HEK293T (cell line): Measurements from ENCODE around the gene ZDHHC4.
"Not testable (repeated sequence)": the region's sequence is repeated elsewhere in the genome, so short reads cannot be mapped to it uniquely, and the experiment has no call there.

ENCODE experiments used
- CTCF ChIA-PET: fragments of 350-600 bp; formaldehyde crosslinking; extraction: SDS; loops from one replicate; lab custom pipeline; 2021; ENCODE audit warnings: antibody characterized with exemption, inconsistent platforms; lab: Yijun Ruan, JAX
- POLR2A ChIA-PET: fragments of 350-600 bp; formaldehyde crosslinking; extraction: SDS; loops from one replicate; lab custom pipeline; 2020; ENCODE audit warnings: antibody characterized with exemption, inconsistent platforms; lab: Yijun Ruan, JAX
- DNase-seq: peaks from one replicate; pipeline ENCODE4 v3.0.0; 2012; ENCODE audit warnings: mixed read lengths; ENCODE audit errors: extremely low spot score
- ARNT ChIP-seq: fragments of 450-650 bp; IDR thresholded peaks from 2 replicates; pipeline ENCODE4 v1.6.1; 2017; ENCODE audit warnings: mild to moderate bottlenecking
- BHLHE40 ChIP-seq: fragments of 450-650 bp; IDR thresholded peaks from 2 replicates; pipeline ENCODE4 v1.6.1; 2016; ENCODE audit warnings: mild to moderate bottlenecking, moderate library complexity, borderline replicate concordance
- CTBP1 ChIP-seq: fragments of 450-650 bp; IDR thresholded peaks from 2 replicates; pipeline ENCODE4 v1.6.1; 2016; ENCODE audit warnings: borderline replicate concordance
- ELF4 ChIP-seq: fragments of 450-650 bp; IDR thresholded peaks from 2 replicates; pipeline ENCODE4 v1.6.1; 2017; ENCODE audit warnings: antibody characterized with exemption
- FOXA1 ChIP-seq: fragments of 450-650 bp; IDR thresholded peaks from 2 replicates; pipeline ENCODE4 v1.6.1; 2016; ENCODE audit warnings: mild to moderate bottlenecking
- FOXK2 ChIP-seq: fragments of 450-650 bp; IDR thresholded peaks from 2 replicates; pipeline ENCODE4 v1.6.1; 2016; ENCODE audit warnings: mild to moderate bottlenecking
- FOXM1 ChIP-seq: fragments of 450-650 bp; IDR thresholded peaks from 2 replicates; pipeline ENCODE4 v1.6.1; 2017; ENCODE audit warnings: mild to moderate bottlenecking, borderline replicate concordance
- HDGF ChIP-seq: fragments of 450-650 bp; IDR thresholded peaks from 2 replicates; pipeline ENCODE4 v1.6.1; 2017; ENCODE audit warnings: antibody characterized with exemption, borderline replicate concordance
- L3MBTL2 ChIP-seq: fragments of 450-650 bp; conservative IDR thresholded peaks from 2 replicates; pipeline ENCODE4 v1.6.1; 2016; ENCODE audit warnings: mild to moderate bottlenecking
- LEF1 ChIP-seq: fragments of 450-650 bp; IDR thresholded peaks from 2 replicates; pipeline ENCODE4 v1.6.1; 2017; ENCODE audit warnings: mild to moderate bottlenecking, borderline replicate concordance
- NFRKB ChIP-seq: fragments of 450-650 bp; IDR thresholded peaks from 2 replicates; pipeline ENCODE4 v1.6.1; 2016; ENCODE audit warnings: mild to moderate bottlenecking, moderate library complexity
- SP1 ChIP-seq: fragments of 450-650 bp; IDR thresholded peaks from 2 replicates; pipeline ENCODE4 v1.6.1; 2017
- SUZ12 ChIP-seq: fragments of 450-650 bp; IDR thresholded peaks from 2 replicates; pipeline ENCODE4 v1.6.1; 2016; ENCODE audit warnings: mild to moderate bottlenecking
- TARDBP ChIP-seq: fragments of 450-650 bp; IDR thresholded peaks from 2 replicates; pipeline ENCODE4 v1.6.1; 2016
- ZNF384 ChIP-seq: fragments of 450-650 bp; IDR thresholded peaks from 2 replicates; pipeline ENCODE4 v1.6.1; 2016
- TF ChIP-seq, protein P1 (sequence below): fragments of 450-650 bp; IDR thresholded peaks from 2 replicates; pipeline ENCODE4 v1.6.1; 2016

The ZDHHC4 gene

DNA sequence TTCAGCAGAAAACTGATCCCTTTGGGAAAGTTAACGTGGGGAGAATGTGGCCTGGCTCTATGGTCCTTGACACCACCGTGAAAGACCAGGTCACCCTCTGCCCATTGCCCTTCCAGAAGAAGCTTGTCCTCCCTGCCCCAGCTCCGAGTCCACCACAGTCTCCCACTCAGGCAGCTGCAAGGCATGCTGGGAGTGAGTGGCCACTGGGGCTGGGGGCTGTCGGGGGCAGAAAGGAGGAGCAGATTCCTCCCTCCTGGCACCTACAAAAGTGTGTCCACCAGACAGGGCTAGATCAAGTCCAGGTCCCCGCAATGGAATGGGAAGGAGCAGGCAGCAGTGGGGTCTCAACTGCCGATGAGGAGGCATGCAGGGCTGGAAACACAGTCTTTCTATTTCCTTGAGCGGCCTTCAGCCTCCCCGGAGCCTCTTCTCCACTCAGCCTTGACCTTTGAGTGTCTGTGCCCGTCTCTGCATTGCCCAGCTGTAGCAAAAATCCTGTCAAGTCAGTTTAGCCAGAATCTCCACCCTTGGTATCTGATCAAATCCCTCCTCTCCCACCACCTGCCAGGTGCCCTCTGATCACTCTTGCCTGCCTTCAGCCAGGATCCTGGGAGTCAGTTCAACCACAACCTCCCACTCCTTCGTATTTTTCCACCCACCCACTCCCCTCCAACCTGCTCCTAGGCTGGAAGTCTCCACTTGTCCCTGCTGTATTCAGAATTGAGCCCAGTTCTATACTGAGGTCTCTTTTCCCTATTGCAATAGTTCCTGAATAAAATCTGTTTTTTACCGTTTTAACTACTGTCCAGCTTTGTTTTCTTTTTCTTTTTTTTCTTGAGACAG is 53.0 kb downstream of the ZDHHC4 start:
- no peak for TF ChIP-seq ARNT
- no peak for TF ChIP-seq TARDBP
- no peak for TF ChIP-seq FOXM1
- no peak for TF ChIP-seq SUZ12
- TF ChIP-seq ELF4: no peak
- no peak for TF ChIP-seq FOXA1
- TF ChIP-seq CTBP1: no peak
- no peak for TF ChIP-seq SP1
- no peak for TF ChIP-seq LEF1
- no peak for DNase-seq
- CTCF ChIA-PET: interaction anchor here (0.9 to 1.0 kb wide), 2 partner anchors 9 kb away, joined by 3 read pairs; no protein-coding TSS in a partner anchor
- POLR2A ChIA-PET: no interaction called here

DNA sequence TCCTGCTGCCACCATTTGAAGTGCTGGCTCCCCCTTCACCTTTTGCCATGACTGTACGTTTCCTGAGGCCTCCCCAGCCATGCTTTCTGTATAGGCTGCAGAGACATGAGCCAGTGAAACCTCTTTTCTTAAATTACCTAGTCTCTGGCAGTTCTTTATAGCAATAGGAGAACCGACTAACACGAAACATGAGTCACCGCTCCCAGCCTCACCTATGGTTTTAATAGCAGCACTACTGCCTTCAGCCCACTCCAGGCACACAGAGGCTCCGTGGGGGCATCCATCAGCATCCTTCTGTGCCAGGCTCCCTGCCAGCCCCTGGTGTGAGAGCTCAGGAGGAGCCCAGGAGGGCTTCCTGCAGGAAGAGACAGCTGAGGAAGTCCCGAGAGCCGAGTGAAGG is 54.4 kb downstream of the ZDHHC4 start:
- no peak for TF ChIP-seq ELF4
- TF ChIP-seq, protein P1, sequence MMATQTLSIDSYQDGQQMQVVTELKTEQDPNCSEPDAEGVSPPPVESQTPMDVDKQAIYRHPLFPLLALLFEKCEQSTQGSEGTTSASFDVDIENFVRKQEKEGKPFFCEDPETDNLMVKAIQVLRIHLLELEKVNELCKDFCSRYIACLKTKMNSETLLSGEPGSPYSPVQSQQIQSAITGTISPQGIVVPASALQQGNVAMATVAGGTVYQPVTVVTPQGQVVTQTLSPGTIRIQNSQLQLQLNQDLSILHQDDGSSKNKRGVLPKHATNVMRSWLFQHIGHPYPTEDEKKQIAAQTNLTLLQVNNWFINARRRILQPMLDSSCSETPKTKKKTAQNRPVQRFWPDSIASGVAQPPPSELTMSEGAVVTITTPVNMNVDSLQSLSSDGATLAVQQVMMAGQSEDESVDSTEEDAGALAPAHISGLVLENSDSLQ: no peak
- no peak for TF ChIP-seq L3MBTL2
- no peak for TF ChIP-seq TARDBP
- no peak for TF ChIP-seq LEF1
- no peak for TF ChIP-seq ARNT
- TF ChIP-seq HDGF: no peak
- TF ChIP-seq ZNF384: no peak
- no peak for TF ChIP-seq NFRKB
- POLR2A ChIA-PET: no interaction called here
- CTCF ChIA-PET: no interaction called here
- no peak for DNase-seq

- POLR2A ChIA-PET: no interaction called here
Measured at GRCh38 chr7:6634021-6634420, 56.8 kb downstream of the ZDHHC4 start.

DNA sequence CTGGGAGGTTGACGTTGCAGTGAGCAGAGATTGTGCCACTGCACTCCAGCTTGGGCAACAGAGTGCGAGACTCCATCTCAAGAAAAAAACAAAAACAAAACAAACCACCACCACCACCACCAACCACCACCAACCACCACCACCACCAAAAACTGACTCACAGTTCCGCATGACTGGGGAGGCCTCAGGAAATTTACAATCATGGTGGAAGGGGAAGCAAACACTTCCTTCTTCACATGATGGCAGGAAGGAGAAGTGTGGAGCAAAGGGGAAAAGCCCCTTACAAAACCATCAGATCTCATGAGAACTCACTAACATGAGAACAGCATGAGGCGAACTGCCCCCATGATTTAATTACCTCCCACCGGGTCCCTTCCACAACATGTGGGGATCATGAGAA is 57.7 kb downstream of the ZDHHC4 start:
- POLR2A ChIA-PET, CTCF ChIA-PET, DNase-seq: not testable (repeated sequence)

More at GRCh38 chr7:6634021-6634420, 56.8 kb downstream of the ZDHHC4 start:
- CTCF ChIA-PET: no interaction called here
- TF ChIP-seq, protein P1: no peak
- TF ChIP-seq ARNT (no peak), CTBP1 (no peak), SP1 (no peak), LEF1 (no peak), ELF4 (no peak), ZNF384 (no peak), TARDBP (no peak), FOXA1 (no peak), FOXM1 (no peak), BHLHE40 (no peak), SUZ12 (no peak)
- no peak for DNase-seq

GRCh38 chr7:6636741-6637543 is 59.7 kb downstream of the ZDHHC4 start, which contains the start of gene ZNF316:
TSS of gene ZNF316 (plus strand) at chr7:6637318. CDS start at chr7:6642410, 5,092 bp downstream.
- TF ChIP-seq ELF4 (no peak), LEF1 (no peak), TARDBP (no peak), NFRKB (no peak), SP1 (no peak), FOXK2 (no peak), ZNF384 (no peak), L3MBTL2 (no peak), HDGF (no peak), BHLHE40 (no peak), ARNT (no peak)
- CTCF ChIA-PET: interaction anchor here (1.0 kb wide), 1 partner anchor 25 kb away, joined by 4 read pairs; no protein-coding TSS in a partner anchor
- POLR2A ChIA-PET: interaction anchor here (1.0 to 1.6 kb wide), 4 partner anchors 12 to 70 kb away, joined by 3 to 11 read pairs (median 3); partner anchors contain the start of genes INTS15 and ZNF12
- DNase-seq: peak; percentile 79

- POLR2A ChIA-PET: interaction anchor here (1.0 to 1.6 kb wide), 3 partner anchors 15 to 69 kb away, joined by 3 to 11 read pairs (median 3); partner anchors contain the start of genes INTS15 and ZNF12
- TF ChIP-seq LEF1 (0 out of 2 replicates have a peak, but pooled peaks have one; percentile 22), ARNT (no peak), HDGF (no peak), SP1 (no peak), FOXK2 (no peak), ZNF384 (no peak), TARDBP (no peak), L3MBTL2 (peak; percentile 25; the same call in 1 of the 2 replicates)
- peak; percentile 68 for DNase-seq
- CTCF ChIA-PET: no interaction called here
Measured at GRCh38 chr7:6637544-6638229, 60.4 kb downstream of the ZDHHC4 start.
